ENCODE measurements around the gene SPEF1.
"Not testable (repeated sequence)": the region's sequence is repeated elsewhere in the genome, so short reads cannot be mapped to it uniquely, and the experiment has no call there.

Gene SPEF1, protein sequence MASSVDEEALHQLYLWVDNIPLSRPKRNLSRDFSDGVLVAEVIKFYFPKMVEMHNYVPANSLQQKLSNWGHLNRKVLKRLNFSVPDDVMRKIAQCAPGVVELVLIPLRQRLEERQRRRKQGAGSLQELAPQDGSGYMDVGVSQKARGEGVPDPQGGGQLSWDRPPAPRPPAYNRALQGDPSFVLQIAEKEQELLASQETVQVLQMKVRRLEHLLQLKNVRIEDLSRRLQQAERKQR
- 0 to 1.3 (median 0.04) reads per million in 17 experiments for total RNA-seq

DNA sequence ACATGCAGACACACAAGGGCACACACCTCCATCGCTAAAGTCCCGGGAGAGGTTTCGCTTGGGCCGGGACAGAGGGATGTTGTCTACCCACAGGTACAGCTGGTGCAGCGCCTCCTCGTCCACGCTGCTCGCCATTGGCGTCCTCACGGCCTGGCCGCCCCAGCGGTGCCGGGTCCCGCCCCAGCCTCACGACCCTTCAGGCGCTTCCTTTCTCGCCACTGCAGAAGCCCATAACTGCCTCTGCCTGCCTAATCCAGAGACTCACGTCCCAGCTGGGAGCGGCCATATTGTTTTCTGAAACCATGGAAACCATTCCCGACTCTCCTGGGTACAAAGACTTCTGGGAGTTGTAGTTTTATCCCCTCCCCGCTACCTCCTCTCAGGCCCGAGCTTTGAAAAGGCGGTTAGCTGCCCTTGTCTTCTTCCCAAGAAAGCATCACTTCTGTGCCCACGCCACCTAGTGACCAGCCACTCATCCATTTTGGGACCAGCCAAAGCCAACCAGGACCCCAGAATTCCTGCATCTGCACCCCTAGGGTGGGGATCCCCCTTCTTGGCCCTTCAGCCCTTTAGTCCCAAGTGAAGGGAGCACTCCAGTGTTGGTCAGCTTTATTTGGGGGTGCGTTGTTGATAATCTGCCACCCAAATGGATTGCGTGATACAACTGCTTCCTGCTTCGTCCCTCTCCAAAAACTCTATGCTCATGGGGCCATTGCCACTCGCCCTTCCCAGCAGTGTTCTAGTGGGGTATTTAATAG, at the start of gene SPEF1:
Gene SPEF1, minus strand, starts transcription at position 296 of the 758 bp plus-strand sequence. Its CDS starts 161 bp downstream, at position 135.
- peak; percentile 86 to 95 (median 92) for DNase-seq

DNA sequence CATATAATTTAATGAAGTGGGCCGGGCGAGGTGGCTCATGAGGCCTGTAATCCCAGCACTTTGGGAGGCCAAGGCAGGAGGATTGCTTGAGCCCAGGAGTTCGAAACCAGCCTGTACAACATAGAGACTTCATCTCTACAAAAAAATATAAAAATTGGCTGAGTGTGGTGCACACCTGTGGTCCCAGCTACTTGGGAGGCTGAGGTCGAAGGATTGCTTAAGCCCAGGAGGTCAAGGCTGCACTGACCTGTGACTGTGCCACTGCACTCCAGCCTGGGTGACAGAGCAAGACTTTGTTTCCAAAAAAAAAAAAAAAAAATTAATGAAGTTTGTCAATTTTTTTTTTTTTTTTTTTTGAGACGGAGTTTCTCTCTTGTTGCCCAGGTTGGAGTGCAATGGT, 48.6 kb upstream of the SPEF1 start:
- DNase-seq, result not testable (repeated sequence)

DNA sequence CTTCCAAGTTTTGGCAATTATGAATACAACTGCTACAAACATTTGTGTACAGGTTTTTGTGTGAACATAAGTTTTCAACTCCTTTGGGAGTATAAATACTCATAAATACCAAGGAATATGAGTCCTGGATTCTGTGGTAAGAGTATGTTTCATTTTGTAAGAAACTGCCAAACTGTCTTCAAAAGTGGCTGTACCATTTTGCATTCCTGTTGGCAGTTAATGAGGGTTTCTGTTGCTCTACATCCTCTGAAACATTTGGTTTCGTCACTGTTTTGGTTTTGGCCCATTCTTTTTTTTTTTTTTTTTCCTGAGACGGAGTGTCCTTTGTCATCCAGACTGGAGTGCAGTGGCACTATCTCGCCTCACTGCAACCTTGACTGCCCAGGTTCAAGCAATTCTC, 47.5 kb upstream of the SPEF1 start:
- DNase-seq, result no peak

DNA sequence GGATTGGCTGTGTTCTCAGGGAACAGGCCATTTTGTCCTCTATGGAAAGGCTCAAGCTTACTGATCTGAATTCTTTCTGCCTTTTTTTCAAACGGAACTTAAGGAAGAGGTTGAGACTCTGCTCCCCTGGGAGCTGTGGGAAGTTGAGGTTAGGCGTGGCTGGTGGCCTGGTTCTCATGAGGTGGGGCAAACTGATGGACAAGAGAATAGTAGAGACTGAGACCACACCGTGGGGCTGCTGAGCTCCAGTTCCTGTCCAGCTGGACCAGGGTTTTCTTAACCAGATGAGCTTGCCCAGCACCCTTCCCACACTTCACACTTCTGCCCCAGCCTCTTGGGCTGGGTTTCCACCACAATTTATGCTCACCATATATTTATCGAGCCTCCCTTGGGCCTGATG, 45.2 kb upstream of the SPEF1 start:
- DNase-seq, result no peak

DNA sequence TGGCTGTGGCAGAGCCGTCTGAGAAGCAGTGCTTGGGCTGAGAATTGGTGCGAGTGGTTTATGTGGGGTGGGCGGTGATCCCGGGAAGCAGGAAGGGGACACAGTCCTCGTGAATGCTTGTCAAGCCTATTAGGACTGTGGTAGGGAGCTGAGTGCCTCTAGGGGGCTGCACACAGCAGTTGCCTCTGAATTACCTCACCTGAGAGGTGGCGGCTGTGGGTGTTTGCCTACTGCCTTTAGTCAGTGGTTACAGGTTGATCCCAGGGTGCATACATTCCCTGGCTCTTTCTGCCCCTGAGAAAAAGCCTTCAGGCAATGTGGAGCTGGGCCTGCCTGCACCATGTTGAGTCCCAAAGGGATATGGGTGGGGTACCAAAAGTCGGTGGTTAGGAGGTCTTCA, 44.3 kb upstream of the SPEF1 start:
- no peak for DNase-seq

DNA sequence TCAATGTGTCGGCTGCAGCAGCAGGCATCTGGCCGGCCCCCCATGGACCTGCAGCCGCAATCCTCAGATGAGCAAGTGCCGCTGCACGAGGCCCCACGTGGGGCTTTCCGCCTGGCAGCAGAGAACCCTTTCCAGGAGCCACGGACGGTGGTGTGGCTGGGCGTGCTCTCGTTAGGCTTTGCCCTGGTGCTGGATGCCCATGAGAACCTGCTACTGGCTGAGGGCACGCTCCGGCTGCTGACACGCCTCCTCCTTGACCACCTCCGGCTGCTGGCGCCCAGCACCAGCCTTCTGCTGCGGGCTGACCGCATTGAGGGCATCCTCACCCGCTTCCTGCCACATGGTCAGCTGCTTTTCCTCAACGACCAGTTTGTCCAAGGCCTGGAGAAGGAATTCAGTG, 42.6 kb upstream of the SPEF1 start:
- no peak for DNase-seq

DNA sequence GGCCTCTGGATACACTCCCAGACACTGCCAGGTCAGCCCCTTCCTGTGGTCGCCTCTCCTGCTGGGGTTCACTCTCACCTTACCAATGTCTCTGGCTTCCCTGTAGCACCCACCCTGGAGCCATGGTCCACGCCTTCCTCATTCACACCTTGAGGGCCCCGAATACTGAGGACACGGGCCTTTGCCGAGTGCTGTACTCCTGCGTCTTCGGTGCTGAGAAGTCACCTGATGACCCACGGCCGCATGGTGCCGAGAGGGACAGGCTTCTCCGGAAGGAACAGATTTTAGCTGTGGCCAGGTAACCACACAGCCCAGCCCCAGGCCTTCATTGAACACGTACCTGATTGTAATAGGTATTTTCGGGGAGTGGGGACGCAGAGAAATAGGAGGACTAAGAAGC, 40.7 kb upstream of the SPEF1 start:
- DNase-seq, result no peak

DNA sequence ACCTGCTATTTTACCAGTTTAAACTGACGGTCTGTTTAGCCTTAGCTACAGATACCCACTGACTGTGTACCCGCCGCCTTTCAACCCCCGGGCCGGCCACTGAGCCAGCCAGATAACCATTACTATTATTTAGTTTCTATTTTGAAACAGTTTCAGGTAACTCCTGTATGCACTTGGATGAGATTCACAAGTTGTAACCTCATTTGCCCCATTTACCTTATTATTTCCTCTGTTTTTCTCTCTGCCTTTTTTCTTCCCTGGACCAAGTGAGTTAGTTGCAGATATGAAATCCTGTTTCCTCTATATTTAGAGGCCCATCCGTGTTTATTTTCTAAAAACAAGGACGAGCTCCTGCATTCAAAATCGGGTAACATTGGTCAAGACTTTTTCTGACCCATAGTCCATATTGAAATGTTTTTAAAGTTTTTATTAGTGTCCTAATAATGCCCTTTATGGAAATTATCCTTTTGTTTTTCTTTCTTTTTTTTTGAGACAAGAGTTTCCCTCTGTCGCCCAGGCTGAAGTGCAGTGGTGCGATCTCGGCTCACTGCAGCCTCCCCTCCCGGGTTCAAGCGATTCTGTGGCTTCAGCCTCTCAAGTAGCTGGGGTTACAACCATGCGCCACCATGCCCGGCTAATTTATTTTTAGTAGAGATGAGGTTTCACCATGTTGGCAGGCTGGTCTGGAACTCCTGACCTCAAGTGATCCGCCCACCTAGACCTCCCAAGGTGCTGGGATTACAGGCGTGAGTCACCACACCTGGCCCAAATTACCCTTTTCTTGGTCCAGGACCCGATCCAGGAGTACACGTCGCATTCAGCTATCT, 39.9 kb upstream of the SPEF1 start:
- DNase-seq, result no peak

DNA sequence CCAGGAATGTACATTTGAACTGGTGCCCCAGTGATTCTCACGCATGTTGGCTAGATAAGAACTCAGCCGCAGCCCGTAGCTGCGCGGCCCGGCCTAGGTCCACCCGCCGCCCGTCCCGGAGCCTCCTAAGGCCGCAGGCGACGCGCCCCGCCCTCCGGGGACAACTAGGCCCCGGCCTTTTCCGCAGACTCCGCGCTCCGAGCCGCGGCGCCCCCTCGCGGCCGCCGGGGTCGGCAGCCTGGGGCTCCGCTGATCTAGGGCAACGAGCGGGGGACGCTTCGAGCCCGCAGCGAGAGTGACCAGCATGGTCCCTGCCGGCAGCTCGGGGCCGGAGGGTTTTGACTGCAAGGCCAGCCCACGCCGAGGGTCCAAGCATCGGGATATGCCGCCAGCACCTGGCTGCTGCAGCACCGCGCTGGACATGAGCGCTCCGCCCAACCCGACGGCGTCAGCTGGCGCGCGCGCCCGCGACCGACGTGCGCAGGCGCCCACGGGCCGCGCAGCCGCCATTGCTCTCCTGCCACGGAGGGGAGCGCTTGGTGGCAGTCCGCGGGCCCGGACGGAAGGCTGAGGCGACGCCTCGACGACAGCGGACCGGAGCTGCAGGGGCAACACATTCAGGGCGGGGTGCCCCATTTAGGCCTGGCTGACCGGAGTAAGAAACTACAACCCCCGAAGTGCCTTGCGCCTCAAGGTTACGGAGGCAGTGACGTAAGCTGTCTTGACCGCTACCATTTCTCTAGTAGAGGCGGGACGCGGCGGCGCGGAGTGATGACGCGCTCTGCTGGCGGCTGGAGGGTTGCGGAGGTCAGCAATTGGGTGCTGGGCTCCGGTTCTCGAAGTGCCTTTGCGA, 39.0 kb upstream of the SPEF1 start, which contains the start of gene AP5S1:
Gene AP5S1, plus strand, starts transcription at position 500 of the 853 bp plus-strand sequence. CDS start 1,571 bp downstream, outside the sequence.
- DNase-seq, result peak; percentile 98

DNA sequence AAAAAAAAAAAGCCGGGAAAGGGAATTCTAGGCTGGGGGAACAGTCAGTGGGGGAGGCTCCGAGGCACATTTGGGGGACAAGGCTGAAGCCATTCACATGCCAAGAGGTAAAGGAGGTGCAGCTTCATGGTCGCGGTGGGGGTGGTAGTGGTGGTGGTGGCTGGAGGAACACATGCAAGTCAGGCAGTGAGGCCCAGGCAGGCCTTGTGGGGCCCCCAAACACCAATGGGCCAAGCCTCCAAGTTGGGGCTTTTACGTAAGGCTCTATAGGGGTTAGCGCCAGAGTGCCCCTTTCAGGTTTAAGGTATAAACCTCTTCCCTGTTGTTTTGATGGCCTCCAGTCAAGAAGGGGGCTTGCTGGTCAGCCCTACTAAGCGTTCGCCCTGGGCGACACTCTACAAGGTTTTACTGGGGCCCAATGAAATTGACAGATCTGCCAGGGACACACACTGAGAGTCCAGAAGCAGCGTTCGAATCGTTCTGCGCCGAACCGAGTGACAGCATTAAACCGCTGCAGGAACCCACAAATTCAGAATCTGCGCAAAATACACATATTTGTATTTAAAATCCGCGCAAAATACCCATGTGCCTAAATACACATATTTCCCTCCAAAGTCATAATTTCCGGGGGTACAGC, 38.3 kb upstream of the SPEF1 start:
- DNase-seq, result no peak

DNA sequence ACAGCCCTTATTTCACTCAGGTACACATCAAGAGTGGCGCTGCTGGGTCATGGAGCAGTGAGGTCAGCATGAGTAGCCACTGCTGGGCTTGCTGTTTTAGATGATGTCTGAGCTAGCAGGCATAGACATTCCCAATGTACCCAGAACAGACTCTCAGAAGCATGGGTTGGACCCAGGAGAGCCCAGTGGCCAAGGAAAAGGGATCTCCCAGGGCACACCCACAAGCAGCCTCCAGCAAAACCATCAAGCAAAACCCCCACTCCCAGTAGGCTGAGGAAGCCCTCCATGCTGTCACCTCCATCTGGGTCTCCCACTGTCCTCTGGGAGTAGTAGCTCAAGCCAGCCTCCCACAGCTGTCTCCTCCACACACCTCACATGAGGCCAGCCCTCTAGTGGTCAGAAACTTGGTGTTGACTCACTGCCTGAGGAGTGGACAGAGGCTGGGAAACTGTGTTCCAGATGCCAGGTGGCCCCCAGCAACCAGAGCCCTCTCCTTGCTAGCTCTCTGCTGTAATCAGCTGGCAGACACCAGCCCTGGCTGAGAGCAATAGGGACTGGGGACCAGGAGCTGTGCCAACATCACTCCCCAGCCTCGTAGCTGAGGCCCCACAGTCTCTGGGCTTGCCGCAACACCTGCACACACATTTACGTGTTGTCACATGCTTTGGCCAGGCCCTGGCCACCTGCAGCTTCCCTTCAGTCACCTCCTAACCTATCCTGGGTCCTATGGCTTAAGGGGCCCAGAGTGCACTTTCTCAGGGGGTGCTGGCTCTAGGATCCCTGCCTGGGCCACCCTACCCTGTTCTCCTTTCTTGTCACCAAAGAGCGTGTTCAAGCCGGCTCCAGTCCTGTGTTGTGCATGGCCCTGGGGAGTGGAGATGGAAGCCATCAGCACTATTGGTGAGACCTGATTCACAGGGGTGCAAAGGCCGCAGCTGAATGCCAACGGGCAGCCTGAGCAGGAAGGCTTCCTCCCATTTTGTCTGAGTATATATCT, 37.2 kb upstream of the SPEF1 start:
- peak; percentile 84 to 89 (median 86) for DNase-seq

DNA sequence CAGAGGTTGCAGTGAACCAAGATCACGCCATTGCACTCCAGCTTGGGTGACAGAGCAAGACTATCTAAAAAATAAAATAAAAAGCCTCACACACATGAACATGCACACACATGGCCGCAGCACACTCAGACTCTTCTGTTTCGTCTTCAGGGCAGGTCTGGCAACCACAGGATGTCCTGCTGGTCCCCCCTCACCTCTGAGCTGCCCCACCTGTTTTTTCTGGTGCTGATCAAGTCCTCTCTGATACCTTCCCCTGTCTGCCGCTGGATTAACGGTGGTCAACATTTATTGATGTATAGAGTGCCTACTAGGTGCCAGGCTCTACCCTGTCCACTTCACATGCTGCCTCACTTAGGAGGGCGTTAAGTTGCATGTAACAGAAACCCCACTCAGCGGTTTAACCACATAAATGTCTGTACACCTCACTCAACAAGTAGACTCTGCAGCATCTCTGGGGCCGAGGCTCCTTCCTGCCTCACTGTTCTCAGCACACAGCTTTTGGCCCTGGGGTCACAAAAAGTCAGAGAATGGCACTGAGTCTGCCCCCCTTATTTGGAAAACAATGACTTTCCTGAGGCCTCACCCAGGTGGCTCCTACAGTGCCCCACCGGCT, 34.6 kb upstream of the SPEF1 start:
- no peak for DNase-seq

DNA sequence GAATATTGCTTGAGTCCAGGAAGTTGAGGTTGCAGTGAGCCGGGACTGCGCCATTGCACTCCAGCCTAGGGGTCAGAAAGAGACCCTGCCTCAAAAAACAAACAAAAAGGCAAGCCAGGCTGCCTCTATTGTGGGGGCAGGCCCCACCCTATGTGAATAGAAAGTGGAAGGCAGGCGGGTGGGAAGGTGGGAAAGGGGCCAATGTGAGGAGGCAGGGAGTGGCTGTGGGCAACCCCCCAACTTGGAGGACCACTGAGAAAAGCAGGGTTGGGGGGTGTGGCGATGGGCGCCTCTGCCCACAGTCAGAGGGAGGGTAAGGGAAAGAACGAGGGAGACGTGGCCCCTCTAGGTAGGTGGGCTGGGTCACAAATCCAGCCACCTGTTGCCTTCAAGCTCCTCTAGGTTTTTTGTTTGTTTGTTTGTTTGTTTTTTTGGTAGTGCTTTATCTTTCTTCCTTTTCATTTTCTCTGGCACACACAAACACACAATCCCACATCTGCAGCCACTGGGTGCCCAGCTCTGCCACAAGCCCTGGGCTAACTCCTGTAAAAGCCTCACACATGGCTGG, 33.8 kb upstream of the SPEF1 start:
- DNase-seq, result no peak

DNA sequence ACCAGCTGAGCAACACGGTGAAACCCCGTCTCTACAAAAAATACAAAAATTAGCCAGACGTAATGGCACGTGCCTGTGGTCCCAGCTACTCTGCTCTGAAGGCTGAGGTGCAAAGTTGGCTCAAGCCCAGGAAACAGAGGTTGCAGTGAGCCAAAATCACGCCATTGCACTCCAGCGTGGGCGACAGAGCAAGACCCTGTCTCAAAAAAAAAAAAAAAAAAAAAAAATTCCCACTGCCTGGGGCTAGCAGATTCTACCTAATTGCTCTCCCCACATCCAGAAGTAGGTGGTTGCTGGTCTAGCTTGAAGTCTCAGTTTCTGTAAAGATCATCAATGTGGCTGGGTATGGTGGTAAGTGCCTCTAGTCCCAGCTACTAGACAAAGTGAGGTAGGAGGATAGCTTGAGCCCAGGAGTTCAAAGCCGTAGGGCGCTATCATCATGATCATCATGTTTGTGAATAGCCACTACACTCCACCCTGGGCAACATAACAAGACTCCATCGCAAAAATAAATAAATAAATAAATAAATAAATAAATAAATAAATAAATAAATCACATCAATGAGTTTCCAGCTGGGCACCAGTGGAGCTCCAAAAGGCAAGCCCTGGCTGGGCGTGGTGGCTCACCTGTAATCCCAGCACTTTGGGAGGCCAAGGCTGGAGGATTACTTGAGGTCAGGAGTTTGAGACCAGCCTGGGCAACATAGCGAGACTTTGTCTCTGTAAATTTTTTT, 32.8 kb upstream of the SPEF1 start:
- DNase-seq, result no peak

DNA sequence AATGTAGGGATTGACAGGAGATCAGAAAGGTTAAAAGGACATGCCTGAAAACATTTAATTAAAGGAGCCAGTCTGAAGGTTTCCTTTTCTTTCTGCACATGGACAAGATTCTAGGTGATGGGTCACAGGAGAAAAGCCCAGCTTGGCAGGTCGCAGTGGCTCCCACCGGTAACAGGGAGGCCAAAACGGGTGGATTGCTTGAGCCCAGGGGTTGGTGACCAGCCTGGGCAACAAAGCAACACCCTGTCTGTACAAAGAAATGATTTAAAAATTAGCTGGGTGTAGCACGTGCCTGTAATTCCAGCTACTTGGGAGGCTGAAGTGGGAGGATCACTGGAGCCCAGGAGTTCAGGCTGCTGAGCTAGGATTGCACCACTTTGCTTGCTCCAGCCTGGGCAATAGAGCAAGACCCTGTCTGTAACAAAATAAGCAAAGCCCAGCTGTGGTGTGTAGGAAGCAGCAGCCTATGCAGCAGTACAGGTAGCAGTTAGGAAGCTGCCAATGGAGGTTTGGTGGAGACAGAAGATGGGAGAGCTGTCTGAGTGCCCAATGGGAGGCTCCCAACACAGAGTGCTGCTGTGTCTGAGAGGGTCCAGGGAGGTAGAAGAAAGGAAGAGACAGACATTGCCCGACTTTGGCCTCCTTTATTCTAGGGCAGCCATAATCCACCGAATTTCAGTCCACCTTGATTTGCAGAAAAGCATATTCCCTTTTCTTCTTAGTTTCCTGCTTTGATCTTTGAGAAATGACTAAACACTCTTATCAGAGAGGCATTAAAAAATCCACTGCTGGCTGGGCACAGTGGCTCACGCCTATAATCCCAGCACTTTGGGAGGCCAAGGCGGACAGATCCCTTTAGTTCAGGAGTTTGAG, 32.0 kb upstream of the SPEF1 start:
- DNase-seq, result no peak

DNA sequence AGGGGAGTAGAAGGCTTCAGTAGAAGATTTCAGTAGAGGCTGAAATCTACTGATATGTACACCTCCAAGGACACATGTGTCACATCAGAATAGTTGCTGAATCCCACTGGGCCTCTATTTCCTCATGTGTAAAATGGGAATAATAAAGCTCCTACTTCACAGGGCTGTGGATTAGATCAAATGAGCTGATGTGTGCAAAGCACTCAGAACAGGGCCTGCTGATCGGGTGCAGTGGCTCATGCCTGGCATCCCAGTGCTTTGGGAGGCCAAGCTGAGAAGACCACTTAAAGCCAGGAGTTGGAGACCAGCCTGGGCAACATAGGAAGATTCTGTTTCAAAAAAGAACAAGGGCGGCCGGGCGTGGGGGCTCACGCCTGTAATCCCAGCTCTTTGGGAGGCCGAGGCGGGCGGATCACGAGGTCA, 31.0 kb upstream of the SPEF1 start:
- DNase-seq, result no peak

DNA sequence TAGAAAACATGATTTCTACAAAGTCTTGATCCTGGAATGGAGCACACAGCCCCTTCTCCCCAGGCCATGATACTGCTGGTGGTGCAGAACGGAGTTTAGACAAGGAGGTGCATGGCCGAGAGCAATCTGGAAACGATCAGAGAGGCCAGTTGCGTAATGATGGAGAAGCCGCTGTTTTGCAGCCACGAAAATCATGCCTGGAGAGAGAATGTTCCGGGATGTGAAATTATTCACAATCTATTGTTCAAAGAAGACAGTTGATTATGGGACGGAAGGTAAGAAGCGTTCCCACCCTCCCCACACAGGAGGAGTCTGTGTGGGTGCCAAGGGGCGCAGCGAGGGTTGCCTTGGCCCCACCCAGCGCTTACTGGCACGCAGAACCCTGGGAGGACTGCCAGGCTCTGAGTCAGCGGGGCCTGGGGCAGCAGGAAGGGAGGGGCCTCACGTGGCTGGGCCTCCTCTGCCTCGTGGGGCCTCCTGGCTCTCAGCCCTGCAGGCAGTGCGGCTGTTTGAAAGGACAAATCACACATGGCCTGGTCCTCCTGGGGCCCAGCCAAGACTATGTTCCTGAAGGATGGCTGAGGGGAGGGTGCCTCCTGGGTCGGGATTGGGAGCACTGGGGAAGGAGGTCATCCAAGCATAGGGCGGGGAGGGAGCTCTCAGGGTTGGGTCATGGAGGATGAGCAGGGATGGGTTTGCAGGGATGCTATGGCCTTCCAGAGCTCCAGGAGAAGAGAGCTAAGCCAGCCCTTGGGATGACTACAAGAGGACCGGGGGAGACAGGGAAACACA, 30.4 kb upstream of the SPEF1 start:
- peak; percentile 97 to 98 (median 97) for DNase-seq

Data from suppressor macrophage (primary cell).